Measurements from ENCODE around the gene NCKAP5L.
"Not testable (repeated sequence)": the region's sequence is repeated elsewhere in the genome, so short reads cannot be mapped to it uniquely, and the experiment has no call there.

NCKAP5L gene, protein sequence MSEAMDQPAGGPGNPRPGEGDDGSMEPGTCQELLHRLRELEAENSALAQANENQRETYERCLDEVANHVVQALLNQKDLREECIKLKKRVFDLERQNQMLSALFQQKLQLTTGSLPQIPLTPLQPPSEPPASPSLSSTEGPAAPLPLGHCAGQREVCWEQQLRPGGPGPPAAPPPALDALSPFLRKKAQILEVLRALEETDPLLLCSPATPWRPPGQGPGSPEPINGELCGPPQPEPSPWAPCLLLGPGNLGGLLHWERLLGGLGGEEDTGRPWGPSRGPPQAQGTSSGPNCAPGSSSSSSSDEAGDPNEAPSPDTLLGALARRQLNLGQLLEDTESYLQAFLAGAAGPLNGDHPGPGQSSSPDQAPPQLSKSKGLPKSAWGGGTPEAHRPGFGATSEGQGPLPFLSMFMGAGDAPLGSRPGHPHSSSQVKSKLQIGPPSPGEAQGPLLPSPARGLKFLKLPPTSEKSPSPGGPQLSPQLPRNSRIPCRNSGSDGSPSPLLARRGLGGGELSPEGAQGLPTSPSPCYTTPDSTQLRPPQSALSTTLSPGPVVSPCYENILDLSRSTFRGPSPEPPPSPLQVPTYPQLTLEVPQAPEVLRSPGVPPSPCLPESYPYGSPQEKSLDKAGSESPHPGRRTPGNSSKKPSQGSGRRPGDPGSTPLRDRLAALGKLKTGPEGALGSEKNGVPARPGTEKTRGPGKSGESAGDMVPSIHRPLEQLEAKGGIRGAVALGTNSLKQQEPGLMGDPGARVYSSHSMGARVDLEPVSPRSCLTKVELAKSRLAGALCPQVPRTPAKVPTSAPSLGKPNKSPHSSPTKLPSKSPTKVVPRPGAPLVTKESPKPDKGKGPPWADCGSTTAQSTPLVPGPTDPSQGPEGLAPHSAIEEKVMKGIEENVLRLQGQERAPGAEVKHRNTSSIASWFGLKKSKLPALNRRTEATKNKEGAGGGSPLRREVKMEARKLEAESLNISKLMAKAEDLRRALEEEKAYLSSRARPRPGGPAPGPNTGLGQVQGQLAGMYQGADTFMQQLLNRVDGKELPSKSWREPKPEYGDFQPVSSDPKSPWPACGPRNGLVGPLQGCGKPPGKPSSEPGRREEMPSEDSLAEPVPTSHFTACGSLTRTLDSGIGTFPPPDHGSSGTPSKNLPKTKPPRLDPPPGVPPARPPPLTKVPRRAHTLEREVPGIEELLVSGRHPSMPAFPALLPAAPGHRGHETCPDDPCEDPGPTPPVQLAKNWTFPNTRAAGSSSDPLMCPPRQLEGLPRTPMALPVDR (N-terminal part only)

DNA sequence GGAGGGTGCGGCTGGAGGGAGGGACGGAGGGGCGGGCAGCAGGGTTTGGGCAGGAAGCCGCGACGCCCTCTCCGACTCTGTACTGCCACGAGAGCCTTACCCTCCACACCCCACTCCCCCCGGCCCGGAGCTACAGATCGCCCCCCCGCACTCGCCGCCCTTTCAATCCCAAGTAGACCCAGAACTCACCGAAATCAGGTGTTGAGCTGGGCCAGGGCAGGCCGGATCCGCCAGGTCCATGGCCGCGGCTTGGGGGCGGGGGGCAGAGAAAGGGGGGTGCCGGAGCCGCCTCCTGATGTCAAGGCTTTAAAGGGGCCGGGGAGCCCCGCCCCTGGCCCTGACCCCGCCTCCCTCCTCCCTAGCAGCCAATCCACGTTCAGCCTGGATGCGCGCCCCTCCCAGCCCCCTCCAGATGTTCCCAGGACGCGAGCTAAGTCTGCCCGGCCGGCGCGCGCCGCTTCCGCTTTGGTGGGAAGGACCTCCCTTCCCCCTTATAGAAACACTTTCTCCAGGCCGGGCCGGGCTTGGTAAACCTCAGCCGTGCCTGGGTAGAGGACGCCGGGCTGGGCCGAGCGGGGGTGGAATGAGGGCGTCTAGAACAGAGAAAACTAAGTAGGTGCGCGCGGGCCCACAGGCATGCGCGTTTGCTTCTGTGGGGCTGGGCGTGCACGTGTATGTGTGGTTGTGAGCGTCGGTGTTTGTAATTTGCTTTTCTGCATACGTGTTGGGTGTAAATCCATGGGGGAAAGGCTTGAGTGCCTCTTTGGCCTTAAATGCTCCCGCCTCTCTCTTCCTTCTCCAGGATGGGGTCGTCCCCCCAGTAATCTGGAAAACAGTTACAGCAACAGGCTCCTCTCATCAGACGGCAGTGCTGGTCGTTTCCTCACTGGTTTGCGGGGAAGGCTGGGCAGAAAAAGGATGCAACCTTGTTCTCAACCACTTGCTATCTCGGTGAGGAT lies at the start of gene NCKAP5L:
TSS of gene NCKAP5L (minus strand) at position 281 of the 959 bp plus-strand sequence. CDS start 24,369 bp downstream, outside the sequence.
- Mint-ChIP-seq H3K4me3 (peak within 1 kb of the TSS; percentile 96), H3K4me1 (peaks cover 35% of the 10 kb centered on the region), H3K9me3 (no peaks in the 10 kb centered on the region), H3K36me3 (no peaks in the 10 kb centered on the region), H3K27ac (peak within 1 kb of the TSS; percentile 98), H3K27me3 (no peaks in the 10 kb centered on the region)

DNA sequence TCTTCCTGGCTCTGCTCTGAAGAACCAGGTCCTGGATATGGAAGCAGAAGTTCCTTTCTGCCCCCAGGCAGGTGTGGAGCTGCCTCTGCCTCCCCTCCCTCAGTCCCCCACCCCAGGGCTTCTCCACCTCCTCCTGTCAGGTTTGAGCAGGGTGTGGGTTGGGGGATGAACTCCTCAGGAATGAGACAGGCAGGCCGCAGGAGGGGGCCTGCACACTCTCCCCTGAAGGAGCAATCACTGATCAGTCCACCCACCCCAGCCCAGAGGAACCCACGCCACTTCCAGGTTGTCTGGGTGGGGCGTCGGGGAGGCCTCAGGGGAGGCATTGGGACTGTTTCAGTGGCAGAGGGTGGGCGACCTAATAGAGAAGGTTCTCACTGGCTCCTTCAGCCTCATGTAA lies 48.9 kb upstream of the NCKAP5L start:
- H3K27me3 Mint-ChIP-seq: no peaks in the 10 kb centered on the region
- no peaks in the 10 kb centered on the region for H3K9me3 Mint-ChIP-seq
- no peaks in the 10 kb centered on the region for H3K4me1 Mint-ChIP-seq
- H3K27ac Mint-ChIP-seq: no peak overlapping the region
- H3K4me3 Mint-ChIP-seq: no peak overlapping the region
- H3K36me3 Mint-ChIP-seq: no peaks in the 10 kb centered on the region

DNA sequence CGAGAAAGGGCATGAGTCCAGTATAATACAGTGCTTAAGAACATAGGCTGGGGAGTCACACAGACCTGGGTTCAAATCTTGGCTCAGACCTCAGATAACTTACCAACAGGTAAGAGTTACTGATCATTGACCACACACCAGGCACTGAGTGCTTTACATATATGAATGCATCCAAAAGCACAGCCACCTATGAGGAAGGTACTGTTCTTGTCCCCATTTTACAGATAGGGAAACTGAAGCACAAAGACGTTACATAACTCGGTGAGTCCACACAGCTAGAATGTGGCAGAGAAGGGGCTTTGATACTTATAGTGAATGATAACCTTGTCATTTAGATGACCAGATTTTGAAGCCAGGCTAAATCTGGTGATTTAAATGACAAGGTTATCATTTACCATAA lies 47.9 kb upstream of the NCKAP5L start:
- no peaks in the 10 kb centered on the region for H3K9me3 Mint-ChIP-seq
- H3K36me3 Mint-ChIP-seq: no peaks in the 10 kb centered on the region
- no peaks in the 10 kb centered on the region for H3K27me3 Mint-ChIP-seq
- no peak overlapping the region for H3K4me3 Mint-ChIP-seq
- H3K4me1 Mint-ChIP-seq: no peaks in the 10 kb centered on the region
- no peak overlapping the region for H3K27ac Mint-ChIP-seq

DNA sequence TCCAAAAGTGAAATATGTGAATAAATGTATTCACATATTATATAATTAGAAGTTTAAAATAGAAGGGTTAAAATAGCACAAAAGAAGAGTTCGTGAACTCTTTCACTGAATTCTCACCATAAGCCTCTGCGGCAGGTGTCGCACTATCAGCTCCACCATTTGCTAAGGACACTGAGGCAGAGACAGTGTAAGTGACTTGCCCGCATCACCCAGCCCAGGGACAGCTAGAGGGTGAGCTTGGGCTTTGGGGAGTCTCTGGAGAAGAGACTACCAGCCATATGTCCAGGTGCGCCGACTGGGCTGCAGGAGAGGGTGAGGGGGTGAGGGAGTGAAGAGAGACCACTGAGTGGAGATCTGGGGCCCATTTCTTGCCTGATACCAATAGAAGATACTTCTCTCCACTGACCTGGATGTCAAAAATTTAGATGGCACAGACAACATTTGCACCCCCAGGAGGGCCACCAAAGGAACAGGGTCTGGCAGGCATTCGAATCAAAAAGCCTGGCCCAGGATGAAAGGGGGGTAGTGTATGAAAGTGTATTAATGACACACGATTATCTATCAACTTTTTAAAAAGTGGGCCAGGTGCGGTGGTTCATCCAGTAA lies 47.0 kb upstream of the NCKAP5L start:
- Mint-ChIP-seq H3K27me3 (no peaks in the 10 kb centered on the region), H3K4me3 (no peak overlapping the region), H3K9me3 (no peaks in the 10 kb centered on the region), H3K27ac (no peak overlapping the region), H3K4me1 (no peaks in the 10 kb centered on the region), H3K36me3 (no peaks in the 10 kb centered on the region)

DNA sequence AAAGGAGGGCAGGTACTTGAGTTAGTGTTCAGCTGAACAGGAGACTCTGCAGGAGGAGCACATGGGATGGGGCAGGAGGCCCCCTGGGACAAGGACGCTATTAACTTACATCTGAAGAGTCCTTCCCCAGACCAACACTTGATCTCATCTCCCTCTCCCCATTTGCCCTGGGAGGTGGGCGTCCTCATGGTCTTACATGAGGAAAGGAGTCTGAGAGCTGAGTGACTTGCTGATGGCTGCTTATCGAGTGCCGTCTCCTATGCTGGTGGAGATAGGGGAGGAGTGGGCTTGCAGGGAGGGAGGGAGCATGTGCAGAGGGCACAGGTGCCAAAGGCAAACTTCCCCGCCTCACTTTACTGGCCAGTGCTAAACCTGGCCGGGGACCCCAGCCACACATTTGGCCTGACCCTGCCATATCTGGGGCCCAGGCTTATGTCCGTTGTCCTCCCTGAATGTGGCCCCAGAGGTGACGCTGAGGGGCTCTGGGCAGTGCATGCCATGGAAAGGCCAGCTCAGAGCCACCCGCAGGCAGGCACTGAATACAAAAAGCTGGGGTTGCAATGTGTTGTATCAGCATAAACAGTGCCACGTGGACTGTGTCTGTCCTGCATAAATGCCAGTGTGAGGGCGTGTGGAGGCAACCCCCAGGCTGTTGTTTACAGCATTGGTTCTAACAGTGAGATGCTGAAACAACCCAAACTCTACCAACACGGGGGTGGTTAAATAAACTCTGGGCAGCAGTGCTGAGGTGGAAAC lies 46.1 kb upstream of the NCKAP5L start:
- Mint-ChIP-seq H3K9me3 (no peaks in the 10 kb centered on the region), H3K27ac (no peak overlapping the region), H3K27me3 (no peaks in the 10 kb centered on the region), H3K4me3 (no peak overlapping the region), H3K4me1 (no peaks in the 10 kb centered on the region), H3K36me3 (no peaks in the 10 kb centered on the region)

DNA sequence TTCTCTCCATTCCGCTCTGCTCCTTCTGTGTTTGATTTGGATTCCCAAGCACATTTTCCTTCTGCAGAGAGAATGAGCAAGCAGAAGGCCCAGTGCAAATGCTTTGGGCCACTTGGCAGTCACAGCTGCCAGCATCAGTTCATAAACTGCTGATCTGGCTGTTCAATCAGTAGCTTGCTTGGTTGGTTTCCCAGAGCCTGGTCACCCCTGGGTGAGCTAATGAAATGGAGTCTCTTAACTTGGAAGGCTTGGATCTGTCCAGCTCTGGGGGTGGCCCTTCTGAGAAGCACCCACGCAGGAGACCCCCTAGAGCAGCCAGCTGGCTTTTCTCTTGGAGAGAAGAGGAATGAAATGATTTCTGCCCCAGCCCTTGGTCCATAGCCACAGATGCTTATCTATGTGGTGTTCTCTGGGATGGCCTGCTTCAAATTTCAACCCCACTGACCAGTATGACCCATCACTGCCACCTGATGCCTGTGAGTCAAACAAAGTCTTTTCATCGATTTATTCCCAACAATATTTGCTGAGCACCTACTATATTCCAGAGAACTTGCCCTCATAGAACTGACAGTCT lies 45.2 kb upstream of the NCKAP5L start:
- no peak overlapping the region for H3K27ac Mint-ChIP-seq
- no peaks in the 10 kb centered on the region for H3K36me3 Mint-ChIP-seq
- H3K4me3 Mint-ChIP-seq: no peak overlapping the region
- no peaks in the 10 kb centered on the region for H3K27me3 Mint-ChIP-seq
- no peaks in the 10 kb centered on the region for H3K4me1 Mint-ChIP-seq
- H3K9me3 Mint-ChIP-seq: no peaks in the 10 kb centered on the region

DNA sequence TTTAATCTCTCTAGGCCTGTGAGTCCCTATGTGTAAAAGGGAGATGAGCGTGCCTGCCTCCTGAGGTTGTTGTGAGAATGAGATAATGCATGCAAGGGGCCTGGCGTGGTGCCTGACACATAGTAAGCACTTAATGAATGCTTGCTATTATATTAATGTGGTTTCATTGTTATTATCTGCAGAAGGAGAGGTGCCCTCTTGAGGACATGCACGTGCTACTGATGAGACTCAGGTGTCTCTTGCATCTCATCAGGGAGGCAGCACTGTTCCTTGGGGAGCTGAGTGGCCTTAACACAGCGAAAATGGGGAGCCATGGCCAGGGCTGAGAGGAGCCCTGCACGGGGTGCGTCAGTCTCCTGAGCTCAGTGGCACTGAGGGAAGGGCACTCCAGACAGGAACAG lies 44.6 kb upstream of the NCKAP5L start:
- Mint-ChIP-seq H3K27ac (no peak overlapping the region), H3K36me3 (no peaks in the 10 kb centered on the region), H3K27me3 (no peaks in the 10 kb centered on the region), H3K4me3 (no peak overlapping the region), H3K9me3 (no peaks in the 10 kb centered on the region), H3K4me1 (no peaks in the 10 kb centered on the region)

DNA sequence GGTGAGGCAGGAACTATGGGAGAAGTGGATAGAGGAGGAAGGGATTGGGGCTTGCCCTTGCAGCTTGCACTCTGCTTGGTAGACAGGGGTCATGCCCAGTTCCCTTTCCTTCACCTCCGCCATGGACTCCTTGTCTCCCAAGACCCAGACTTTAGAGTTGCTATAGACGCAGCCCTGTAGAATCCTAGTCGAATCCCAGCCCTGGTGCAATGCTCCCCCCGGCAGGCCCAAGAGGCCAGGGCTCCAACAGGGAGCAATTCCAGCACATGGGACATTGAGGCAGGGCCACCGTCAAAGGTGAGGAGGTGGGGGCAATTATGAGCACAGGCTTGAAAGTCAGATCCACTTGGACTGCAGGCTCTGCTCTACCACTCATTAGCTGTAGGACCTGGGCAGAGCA lies 44.2 kb upstream of the NCKAP5L start:
- no peak overlapping the region for H3K27ac Mint-ChIP-seq

DNA sequence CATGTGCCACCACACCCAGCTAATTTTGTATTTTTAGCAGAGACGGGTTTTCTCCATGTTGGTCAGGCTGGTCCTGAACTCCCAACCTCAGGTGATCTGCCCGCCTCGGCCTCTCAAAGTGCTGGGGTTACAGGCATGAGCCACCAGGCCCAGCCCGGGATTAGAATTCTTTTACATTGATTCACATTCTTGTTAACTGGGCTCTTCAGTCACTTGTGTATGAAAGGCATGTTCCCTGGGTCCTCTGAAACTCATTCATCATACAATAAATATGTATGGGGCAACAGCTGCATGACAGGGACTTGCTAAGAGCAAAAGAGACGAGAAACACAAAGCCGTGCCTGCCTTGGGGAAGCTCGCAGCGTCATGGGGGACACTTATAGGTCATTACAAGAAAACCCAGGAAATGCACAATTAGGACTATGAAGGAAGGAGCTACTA lies 43.6 kb upstream of the NCKAP5L start:
- H3K36me3 Mint-ChIP-seq, H3K4me3 Mint-ChIP-seq, H3K9me3 Mint-ChIP-seq, H3K4me1 Mint-ChIP-seq, H3K27me3 Mint-ChIP-seq, H3K27ac Mint-ChIP-seq: not testable (repeated sequence)

More for the DNA sequence above, 44.2 kb upstream of the NCKAP5L start:
- Mint-ChIP-seq H3K9me3 (no peaks in the 10 kb centered on the region), H3K27me3 (no peaks in the 10 kb centered on the region), H3K4me1 (no peaks in the 10 kb centered on the region), H3K36me3 (no peaks in the 10 kb centered on the region), H3K4me3 (no peak overlapping the region)

DNA sequence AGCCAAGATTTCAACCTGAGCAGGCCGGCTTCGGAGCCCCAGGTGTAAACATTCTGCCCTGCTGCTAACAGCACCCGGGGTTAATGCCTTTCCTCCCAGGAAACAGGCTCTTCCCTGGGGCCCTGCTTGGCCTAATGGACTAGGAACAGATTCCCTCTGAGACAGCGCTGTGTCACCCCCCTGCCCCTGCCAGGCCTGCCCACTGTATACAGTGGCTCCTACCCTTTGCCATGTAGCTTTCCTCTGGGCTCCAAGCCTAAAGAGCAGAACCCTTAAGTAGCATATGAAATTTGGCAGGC lies 43.0 kb upstream of the NCKAP5L start:
- H3K27ac Mint-ChIP-seq: no peak overlapping the region
- H3K4me1 Mint-ChIP-seq: no peaks in the 10 kb centered on the region
- H3K36me3 Mint-ChIP-seq: no peaks in the 10 kb centered on the region
- H3K27me3 Mint-ChIP-seq: no peaks in the 10 kb centered on the region
- no peak overlapping the region for H3K4me3 Mint-ChIP-seq
- no peaks in the 10 kb centered on the region for H3K9me3 Mint-ChIP-seq

DNA sequence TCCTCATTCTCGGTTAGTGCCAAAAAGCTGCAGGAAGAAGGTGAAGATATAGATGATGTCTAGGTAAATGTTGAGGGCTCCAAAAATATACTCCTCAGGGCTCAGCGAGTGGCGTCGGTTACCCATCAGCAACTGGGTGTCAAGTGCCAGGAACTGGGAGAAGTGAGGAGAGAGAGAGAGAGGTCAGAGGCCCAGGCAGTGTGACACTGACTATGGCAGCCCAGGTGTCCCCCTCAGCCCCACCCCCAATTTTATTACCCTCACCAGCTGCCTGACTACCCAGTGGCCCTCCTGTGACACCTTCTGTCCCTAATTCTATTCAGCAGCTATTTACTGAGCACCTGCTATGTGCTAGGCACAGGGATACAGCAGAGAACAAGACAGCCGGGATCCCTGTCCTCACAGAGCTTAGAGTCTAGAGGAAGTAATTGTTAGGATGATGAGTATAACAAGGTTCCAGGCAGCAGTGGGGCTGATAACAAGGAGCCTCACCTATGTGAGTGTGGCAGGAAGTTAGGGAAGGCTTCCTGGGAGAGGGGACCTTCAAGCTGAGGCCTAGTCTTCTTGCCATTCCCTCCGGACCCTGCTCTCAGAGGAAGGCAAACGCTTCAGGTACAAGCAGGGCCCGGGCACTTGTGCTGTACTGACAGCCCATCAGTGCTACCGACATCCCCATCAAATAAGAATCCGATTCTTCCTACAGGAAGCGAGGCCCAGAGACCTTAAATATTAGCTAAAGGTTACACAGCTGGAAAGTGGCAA lies 42.5 kb upstream of the NCKAP5L start:
- Mint-ChIP-seq H3K9me3 (no peaks in the 10 kb centered on the region), H3K27ac (no peak overlapping the region), H3K4me3 (no peak overlapping the region), H3K27me3 (no peaks in the 10 kb centered on the region), H3K4me1 (no peaks in the 10 kb centered on the region), H3K36me3 (no peaks in the 10 kb centered on the region)

DNA sequence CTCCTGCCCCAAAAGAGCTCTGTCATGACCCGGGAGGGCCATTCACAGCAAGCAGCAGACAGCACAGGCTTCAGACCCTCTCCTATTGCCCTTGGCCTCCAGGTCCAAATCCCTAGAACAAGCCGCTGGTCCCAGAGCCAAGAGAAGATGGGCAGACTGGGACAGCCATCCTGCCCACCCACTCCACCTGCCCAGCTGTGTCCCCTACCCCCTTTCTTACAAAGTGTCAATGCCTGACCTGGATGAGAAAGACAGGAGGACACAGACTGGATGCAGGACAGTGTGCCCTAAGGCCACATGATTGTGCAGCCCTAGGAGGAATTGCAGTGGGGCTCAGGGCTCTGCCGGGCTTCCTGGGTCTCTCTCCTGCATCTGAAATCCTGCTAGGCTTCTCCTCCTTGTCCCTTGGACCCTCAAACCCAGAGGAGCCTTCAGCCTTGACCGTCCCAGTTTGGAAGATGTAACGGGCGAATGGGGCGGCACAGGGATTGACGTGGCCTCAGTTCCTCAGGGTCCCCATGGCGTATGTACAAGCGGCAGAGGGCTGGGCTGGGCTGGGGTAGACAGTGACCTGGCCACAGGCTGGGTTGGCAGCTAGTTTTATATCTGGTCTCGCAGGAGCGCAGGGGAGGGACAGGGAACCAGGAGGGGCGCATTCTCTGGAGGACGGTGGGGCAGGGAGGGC lies 41.7 kb upstream of the NCKAP5L start:
- Mint-ChIP-seq H3K4me1 (no peaks in the 10 kb centered on the region), H3K36me3 (no peaks in the 10 kb centered on the region), H3K27me3 (no peaks in the 10 kb centered on the region), H3K27ac (no peak overlapping the region), H3K9me3 (no peaks in the 10 kb centered on the region), H3K4me3 (no peak overlapping the region)

Measured in activated naive CD4-positive, alpha-beta T cell treated with anti-CD3 and anti-CD28 coated beads, Interleukin-2, amount 50 U/mL, for 24 hours (primary cell).